ENCODE results near the gene POFUT1. TPM values are rescaled to one million over a fixed set of nuclear protein-coding genes. Genes with fewer than 3 reads are reported as not detected.

Gene POFUT1
- polyA plus RNA-seq, 6 donors from 2014 or later, result 7.2 to 16.9 (median 14.7) TPM

Other genes with a start within 250 kb of the POFUT1 start
- under 1 TPM in 1 of 6 donors, not detected in 5; 0.03 TPM for gene XKR7, start 239.7 kb upstream of the POFUT1 start, polyA plus RNA-seq (ENCODE audit: low read depth in 6 of 6)
- gene CCM2L, start 197.4 kb upstream of the POFUT1 start, polyA plus RNA-seq (ENCODE audit: low read depth in 6 of 6), result not detected
- gene HCK, start 155.6 kb upstream of the POFUT1 start, polyA plus RNA-seq (ENCODE audit: low read depth in 6 of 6), result 10 to 100 TPM; 26.7 to 71.4 (median 56.5) TPM
- 10 to 100 TPM; 28.4 to 44.0 (median 31.6) TPM for gene TM9SF4, start 98.2 kb upstream of the POFUT1 start, polyA plus RNA-seq (ENCODE audit: low read depth in 6 of 6)
- 1 to 10 TPM; 3.1 to 6.8 (median 3.9) TPM for gene PLAGL2, start 137 bp upstream of the POFUT1 start, polyA plus RNA-seq (ENCODE audit: low read depth in 6 of 6)
- gene KIF3B, start 69.8 kb downstream of the POFUT1 start, polyA plus RNA-seq (ENCODE audit: low read depth in 6 of 6), result 1 to 10 TPM; 1.0 to 9.7 (median 6.5) TPM
- 10 to 100 TPM in 4 of 6 donors, 1 to 10 TPM in 2; 9.4 to 22.6 (median 13.0) TPM for gene ASXL1, start 150.5 kb downstream of the POFUT1 start, polyA plus RNA-seq (ENCODE audit: low read depth in 6 of 6)